NCI-H82 treated with DMSO at 0.1 percent for 48 hours (cell line): ENCODE results near the gene CLDN14.

Source experiments
- DNase-seq: peaks from one replicate; lab custom pipeline; 2025; ENCODE audit not compliant: unreplicated experiment; lab: John Stamatoyannopoulos, UW

The CLDN14 gene

DNA sequence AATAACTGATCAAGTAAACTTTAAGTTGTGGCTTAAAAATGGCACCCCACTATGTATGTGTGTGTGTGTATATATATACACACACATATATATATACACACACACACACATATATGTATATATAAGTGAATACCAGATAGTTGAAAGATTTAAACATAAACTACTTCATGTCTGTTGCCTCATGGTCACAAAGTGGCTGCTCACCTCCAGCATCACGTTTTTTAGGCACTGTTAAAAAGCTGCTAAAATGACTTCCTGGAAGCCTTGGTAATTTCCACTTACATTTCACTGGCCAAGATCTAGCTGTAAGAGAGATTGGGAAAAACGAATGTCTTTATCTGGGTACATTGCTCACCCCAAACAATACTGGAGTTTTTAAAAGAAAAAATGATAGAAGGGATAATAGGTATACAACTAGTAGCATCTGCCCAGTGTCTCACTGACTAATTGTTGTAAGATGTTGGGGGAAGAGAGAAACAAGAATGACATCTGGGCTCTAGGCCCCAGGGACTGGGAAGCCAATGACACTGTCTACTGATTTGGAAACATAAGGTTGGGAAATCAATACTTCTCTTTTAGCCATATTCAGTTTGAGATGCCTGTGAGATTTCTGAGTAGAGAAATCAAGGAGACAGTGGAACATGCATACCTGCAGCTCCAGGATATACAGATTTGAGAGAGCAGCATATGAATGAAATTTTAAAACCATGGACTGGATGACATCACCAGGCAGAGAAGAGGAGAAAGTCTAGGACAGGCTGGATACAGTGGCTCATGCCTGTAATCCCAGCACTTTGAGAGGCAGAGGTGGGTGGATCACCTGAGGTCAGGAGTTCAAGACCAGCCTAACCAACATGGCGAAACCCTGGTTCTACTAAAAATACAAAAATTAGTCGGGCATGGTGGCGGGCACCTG is 42.8 kb downstream of the CLDN14 start:
- no peak for DNase-seq

DNA sequence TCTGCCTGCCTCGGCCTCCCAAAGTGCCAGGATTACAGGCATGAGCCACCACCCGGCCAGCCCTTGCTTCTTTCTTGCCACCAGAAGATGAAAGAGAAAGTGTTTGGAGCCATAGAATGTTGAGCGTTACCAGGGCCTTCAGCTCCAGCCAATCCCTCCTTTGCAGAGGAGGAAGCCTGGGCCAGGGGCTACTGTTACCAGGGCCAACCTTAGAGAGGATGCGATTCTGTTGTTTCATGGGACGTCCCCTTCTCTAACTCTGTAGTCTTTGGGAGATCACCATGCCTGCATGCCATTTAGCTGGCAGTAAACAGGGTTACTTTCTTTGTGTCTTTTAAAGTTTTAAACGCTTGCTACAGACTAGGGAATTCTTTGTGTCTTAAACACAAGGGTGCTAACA is 45.8 kb downstream of the CLDN14 start:
- no peak for DNase-seq

DNA sequence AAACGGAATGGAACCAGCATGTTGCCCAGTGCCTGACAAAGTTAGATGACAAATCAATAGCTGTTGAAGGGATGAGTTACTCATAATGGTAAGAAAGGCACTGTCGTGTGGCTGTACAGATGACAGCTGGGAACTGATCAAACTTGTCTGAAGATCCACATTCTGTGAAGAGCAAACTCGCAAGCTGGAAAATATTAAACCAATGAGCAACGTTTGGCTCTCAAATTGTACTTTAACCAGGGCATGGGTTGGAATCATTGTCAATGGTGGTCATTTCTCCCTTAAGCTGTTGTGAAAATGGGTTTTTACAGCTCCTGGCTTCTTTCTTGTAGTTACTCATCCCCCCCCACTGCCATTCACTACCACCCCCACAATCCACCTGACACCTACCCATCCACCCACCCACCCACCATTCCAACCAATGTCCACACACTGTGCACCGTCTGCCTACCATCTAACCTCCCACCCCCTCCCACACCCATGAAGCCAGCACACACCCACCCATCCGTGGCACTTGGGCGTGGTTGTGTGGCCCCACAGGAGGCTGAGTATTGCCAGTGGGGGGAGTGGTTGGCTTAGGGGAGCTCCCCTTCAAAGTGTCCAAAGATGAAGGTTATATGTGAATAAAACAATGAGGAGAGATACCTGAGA is 46.7 kb downstream of the CLDN14 start:
- DNase-seq: no peak

DNA sequence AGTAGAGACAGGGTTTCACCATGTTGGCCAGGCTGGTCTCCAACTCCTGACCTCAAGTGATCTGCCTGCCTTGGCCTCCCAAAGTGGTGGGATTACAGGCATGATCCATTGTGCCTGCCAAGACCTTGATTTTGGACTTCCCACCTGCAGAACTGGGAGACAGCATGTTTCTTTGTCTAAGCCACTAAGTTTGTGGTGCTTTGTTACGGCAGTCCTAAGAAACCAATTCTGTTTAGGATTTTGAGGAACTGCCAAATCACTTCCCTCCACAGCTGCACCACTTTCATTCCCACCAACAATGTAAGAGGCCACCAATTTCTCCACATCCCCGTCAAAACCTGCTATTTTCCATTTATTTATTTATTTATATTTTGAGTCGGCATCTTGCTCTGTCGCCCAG is 48.7 kb downstream of the CLDN14 start:
- DNase-seq: no peak

DNA sequence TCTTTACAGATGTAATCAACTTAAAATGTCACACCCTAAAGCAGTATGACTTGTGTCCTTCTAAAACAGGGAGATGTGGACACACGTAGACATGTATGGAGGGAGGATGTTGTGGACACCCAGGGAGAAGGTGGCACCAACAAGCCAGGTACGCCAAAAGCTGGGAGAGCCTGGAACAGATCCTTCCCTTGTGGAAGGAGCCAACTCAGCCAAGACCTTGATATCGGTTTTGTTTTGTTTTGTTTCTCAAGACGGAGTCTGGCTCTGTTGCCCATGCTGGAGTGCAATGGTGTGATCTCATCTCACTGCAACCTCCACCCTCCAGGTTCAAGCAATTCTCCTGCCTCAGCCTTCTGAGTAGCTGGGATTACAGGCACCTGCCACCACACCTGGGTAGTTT is 49.1 kb downstream of the CLDN14 start:
- DNase-seq: no peak

DNA sequence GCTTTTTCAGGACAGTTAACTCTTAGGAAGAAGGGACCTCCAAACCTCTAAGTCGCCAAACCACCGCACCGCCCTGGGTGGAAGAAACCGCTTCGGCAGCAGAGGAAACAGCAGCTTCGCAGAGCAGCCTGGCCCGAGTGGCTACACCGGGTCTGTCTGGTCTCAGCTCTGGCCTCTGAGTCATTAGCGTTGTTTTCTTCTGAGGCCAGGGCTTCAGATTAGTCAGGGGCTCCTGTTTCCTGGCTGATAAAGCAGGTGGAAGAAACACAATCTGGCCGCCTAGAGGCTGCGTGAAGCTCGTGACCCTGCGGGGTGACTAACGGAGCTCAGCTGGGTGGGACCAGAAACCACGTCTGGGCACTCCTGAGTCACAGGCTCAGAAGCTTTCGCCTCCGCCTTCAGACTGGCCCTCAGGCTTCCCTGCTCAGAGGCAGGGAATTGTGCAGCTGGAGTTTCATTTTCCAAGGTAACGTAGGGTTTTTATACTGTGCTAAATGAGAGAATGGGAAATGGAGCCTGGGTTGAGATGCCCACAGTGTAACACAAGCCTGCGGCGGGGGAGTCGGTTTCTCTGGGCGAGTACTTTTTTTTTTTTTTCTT is 49.9 kb downstream of the CLDN14 start:
- DNase-seq: no peak

DNA sequence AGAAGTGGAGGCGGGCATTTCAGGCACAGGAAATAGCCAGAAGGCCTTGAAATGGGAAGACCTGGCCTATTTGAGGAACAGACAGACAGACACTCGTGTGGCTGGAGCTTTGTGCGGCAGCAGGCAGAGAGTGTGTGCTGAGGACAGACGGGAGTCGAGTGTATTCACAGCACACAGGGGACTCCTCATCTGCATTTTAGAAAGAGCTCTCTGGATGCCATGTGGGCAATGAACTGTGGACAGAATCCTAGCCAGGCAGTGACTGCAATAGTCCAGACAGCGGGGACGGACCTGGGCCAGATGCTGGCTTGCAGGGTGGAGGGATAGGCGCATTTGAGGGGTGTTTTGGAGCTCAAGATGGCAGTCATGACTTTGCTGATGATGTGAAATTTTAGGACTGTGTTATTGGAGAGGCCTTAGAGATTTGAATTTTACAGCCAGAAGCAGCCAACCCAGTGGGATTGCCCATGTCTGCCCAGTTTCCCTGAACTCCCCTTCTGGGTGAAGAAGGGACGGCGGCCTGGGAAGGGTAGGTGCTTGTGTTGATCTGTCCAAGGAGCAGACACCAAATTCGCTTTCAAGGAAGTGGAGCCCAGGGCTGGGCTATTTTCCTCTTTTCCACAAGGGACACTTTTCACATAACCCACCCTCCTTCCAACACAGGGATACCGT is 51.0 kb downstream of the CLDN14 start:
- DNase-seq: no peak

DNA sequence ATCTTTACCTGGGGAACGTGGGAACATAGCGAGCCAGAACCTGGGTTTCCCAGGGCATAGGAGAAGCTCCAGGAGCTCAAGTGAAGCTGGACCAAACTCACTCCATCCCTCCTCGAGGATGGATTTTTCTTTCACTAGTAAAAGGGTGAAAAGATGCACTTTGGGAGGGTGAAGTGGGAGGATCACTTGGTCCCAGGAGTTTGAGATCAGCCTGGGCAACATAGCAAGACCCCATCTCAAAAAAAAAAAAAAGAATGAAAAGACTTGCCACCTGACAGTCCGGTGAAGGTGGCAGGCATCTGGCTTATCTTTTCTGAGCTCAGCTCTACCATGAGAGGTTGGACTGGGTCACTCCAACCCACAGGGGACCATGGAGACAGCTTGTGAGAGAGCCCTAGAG is 52.4 kb downstream of the CLDN14 start:
- no peak for DNase-seq

DNA sequence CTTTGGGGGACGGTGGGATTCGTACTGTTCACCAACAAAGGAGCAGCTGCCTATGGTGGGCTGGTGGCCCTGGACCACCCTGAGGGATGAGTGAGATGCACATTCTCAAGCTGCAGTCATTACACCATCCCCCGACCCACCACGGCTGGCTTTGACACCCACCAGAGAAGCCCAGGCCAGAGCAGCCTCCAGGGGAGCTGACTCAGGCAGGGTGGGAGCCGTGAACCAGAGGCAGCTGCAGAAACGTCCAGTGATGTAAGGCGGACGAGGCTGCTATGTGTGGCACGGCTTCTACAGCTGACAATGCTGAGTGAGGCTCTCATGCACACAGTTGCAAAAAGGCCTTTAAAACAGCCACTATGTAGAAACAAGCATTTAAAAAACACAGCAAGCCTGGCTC is 54.6 kb downstream of the CLDN14 start:
- DNase-seq: no peak

DNA sequence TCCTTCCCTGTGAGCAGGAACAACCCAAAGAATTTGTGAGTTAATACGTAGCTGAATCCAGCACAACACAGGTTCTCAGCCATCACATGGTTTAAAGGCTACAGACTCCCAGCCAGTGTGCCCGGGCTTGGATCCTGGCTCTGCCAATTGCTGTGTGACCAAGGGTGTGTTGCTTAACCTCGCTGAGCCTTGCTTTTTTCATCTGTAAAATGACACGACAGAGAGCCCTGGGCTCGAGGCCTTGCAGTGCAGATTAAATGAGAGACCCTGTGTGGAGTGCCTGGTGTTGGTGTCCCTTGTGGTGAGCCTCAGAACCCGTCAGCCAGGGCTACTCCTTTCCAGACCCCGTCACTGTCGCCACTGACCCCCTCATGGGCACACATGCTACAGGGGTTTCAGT is 55.3 kb downstream of the CLDN14 start:
- no peak for DNase-seq

DNA sequence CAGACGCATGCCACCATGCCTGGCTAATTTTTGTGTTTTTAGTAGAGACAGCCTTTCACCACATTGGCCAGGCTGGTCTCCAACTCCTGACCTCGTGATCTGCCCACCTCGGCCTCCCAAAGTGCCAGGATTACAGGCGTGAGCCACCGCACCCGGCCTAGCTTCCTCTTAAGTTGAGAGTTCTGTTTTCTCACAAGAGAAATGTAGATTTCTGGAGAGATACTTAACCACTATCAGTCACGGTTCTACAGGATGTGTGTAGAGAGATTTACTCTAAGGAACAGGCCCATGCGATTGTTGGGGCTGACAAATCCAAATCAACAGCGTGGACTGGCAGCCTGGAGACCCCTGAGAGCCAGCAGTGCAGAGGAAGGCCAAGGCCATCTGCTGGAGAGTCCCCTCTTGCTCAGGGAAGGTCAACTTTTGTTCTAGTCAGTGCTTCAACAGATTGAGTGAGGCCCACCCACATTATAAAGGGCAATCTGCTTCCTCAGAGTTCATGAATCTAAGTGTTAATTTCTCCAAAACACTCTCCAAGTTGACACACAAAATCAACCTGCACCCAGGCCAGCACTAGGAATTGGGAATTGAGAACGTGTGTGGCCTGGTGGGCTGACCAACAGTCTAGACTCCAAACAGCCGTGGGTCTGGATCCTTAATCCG is 56.0 kb downstream of the CLDN14 start:
- no peak for DNase-seq

DNA sequence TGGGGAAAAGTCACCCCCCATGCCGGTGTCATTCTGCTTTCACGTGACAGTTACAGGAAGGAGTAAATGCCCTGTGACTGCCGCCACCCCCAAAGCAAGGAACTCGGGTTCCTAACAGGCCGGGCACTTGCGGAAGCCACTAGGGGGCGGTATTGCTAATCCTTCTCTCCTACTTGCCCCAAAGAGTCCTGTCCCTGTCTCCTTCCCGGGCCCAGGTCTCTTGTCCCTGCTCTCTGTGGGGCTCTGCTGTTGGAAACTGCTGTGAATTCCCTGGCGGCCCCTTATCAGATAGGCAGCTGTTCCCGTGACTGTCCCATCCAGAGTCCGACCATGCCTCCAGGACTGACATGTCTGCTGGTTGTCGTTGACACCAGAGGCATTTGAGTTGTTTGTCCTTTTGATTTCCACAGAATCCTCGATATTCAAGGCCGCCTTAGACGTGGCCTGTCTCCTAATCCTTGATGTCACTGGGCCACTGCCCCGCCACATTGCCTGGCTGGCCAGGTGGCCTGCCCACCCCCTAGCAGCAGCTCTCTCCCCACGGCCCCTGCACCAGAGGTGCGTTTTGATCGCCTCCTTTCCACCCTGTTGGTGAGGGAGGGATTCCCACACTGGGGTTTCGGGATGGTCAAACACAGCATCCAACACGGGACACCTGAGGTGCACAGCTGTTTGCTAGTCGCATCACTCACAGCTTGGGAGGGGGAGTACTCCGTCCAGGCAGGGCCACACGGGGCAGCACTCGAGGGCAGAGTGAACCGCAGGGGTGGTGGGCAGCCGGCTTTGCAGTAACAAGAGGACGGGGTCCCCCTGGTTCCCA is 57.4 kb downstream of the CLDN14 start:
- DNase-seq: peak; percentile 2

DNA sequence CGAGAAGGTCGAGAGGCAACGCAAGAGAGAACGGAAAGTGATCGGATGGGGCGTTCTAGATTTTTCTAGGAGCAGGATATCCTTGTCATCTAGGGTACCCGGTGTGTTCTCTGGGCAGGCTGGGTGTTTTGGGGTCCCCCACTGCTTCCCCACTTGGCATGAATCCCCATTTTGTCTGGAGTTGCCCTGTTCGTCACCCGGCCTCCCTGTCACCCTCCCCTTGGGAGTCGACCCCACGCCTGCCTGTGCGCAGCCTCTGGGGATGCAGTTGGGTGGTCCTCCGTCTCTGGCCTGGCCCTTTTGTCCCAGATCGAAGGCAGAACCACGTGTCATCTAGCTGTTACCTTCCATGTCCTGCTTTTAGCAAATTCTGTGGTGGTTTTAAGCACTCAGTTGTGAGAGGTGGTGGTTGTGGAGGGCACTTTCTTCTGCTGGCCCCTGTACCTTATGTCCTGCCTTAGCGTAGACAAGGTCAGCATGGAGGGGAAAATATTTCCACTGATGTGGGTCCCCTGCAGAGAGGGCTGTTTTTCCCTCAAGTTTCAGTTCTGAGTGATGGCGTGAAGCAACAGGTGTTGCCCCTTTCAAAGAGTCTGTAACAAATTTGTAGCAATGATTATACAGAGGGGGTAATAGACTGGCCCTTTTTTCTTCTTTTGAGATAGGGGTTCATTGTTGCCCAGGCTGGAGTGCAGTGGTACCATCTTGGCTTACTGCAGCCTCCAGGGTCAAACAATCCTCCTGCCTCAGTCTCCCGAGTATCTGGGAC is 59.2 kb downstream of the CLDN14 start:
- DNase-seq: no peak

DNA sequence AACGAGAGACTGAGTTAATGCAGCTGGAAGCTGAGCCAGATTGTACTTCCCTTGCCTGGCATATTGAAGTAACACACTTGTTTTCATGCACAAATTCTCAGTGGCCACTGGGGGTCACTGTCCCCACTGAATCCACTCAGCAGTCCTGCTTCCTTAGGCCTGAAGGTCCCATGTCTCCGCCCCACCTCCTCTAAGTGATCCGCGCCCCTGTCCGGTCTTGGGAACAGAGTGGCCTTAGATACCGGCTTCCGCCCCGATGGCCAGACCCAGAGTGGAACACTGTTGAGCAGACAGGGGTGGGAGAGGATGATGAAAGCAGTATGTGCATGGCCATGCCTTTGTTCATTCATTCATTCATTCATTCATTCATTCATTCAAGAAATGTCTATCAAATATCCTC is 59.9 kb downstream of the CLDN14 start:
- DNase-seq: peak; percentile 8

DNA sequence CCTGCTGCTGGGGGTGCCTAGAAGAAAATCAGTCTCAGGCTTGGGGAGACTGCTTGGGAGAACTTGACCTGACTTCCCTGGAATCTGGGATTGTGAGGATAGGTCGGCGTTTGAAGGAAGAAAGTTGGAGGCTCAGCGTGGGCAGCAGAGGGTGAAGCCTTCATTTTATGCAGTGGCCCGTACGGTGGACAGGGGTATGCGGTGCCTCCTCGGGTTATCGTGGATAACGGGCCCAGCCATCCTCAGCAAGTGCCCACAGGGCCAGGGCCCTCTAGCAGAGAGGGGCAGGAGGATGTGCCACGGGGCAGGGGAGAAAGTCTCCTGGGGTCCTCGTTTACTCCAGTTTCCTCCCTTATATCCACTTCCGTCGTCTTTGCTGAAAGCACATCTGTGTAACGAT is 60.7 kb downstream of the CLDN14 start:
- DNase-seq: no peak

DNA sequence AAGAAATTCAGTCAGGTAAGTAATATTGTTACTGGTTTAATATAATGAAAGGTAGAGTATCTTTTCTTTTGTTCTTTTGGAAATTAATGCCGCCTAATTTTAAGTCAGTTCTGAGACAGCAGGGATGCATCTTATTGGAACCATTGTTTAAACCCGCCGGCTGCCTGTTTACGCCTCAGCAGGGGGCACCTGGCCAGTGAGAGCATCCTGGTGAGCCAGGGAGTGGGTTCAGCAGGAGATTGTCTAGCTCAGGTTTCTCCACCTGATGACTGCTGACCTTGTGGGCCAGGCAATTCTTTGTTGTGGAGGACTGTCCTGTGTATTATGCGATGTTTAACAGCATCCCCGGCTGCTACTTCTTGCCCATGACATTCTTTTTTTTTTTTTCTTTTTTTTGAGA is 64.5 kb downstream of the CLDN14 start:
- no peak for DNase-seq

DNA sequence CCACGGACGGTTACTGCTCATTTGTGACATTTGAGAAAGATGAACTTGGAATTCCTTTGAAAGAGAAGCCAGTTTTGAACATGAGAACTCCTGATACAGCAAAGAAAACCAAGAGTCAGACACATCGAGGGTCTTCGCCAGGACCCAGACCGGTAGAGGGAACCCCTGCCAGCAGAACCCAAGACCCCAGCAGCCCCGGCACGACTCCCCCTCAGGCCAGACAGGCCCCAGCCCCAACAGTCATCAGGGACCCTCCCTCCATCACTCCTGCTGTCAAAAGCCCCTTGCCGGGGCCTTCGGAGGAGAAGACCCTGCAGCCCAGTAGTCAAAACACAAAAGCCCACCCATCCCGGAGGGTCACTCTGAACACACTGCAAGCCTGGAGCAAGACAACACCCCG is 67.0 kb downstream of the CLDN14 start:
- DNase-seq: no peak

DNA sequence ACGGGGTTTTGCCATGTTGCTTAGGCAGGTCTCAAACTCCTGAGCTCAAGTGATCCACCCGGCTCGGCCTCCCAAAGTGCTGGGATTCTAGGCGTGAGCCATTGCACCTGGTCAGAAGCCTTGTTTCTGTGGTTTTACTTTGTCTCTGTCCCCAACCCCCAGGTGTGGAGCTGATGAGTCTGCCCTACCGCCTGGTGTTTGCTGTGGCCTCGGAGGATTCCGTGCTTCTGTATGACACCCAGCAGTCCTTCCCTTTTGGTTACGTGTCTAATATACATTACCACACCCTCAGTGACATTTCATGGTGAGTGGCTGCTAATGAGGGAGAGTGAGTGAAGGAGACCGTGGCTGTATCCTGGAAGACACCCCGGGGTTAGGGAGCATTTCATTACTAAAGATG is 68.6 kb downstream of the CLDN14 start:
- DNase-seq: no peak
